Transverse colon (tissue), 4 donors: ENCODE data around the gene CFLAR. TPM values are rescaled to one million over a fixed set of nuclear protein-coding genes. Genes with fewer than 3 reads are reported as not detected.
A peak's percentile ranks its signal among the peaks of the same experiment; 100 is the strongest.

Experiments used
- DNase-seq: peaks from one replicate; pipeline ENCODE4 v3.0.0-alpha.2; 2019
- H3K27ac ChIP-seq, 4 donors: fragments of 200-600 bp; sonication (generic); 2 replicates each; pipeline ENCODE4 v1.5.1; 2016 to 2018; ENCODE audit warnings: inconsistent platforms in 4 of 4
- H3K27me3 ChIP-seq: fragments of 200-600 bp; sonication (generic); 2 replicates; pipeline ENCODE4 v1.5.1; 2017; ENCODE audit warnings: inconsistent platforms
- H3K36me3 ChIP-seq, 4 donors: fragments of 200-600 bp; sonication (generic); 2 replicates each; pipeline ENCODE4 v1.5.1; 2017 to 2019; ENCODE audit warnings: inconsistent platforms in 4 of 4
- H3K4me1 ChIP-seq, 4 donors: fragments of 200-600 bp; sonication (generic); 2 replicates each; pipeline ENCODE4 v1.5.1; 2017 to 2020; ENCODE audit warnings: inconsistent platforms in 4 of 4
- H3K4me3 ChIP-seq, 4 donors: fragments of 200-600 bp; sonication (generic); 1 replicate in 1 of 4; 2 replicates in 3 of 4; pipeline versions ENCODE4 v1.5.1 to v1.6.1; 2017 to 2019; ENCODE audit warnings: inconsistent platforms in 4 of 4
- H3K9me3 ChIP-seq, 2 donors: fragments of 200-600 bp; sonication (generic); 2 replicates each; pipeline ENCODE4 v1.5.1; 2017 to 2019; ENCODE audit warnings: inconsistent platforms in 2 of 2
- EP300 ChIP-seq: sonication (generic); formaldehyde crosslinking; IDR thresholded peaks from one replicate; pipeline ENCODE4 v1.6.1; 2017; ENCODE audit warnings: antibody characterized with exemption, low read depth
- POLR2A ChIP-seq: fragments of 450-650 bp; IDR thresholded peaks from one replicate; pipeline ENCODE4 v1.6.1; 2016; ENCODE audit warnings: antibody characterized with exemption, mild to moderate bottlenecking, moderate library complexity
- POLR2AphosphoS5 ChIP-seq, 3 donors: sonication (generic); formaldehyde crosslinking; IDR thresholded peaks; one replicate each; pipeline ENCODE4 v1.6.1; 2016; ENCODE audit warnings: antibody characterized with exemption in 3 of 3
- WGBS, 2 donors: methylation state at CpG; one replicate each; pipeline ENCODE4 v1.1.5; 2018; ENCODE audit warnings: low coverage in 1 of 2; 5-methylcytosine and 5-hydroxymethylcytosine counted together
- in situ Hi-C, 4 donors: fragments of 200-750 bp; cut with MboI; loops; one replicate each; pipeline versions ENCODE4 v1.15.0 to v1.15.1; 2017; ENCODE audit warnings: low sequenced_read_pairs in 3 of 4, low pct_ligation_motif_present in 1 of 4, low pct_unique_long_range_greater_than_20kb in 1 of 4
- intact Hi-C: fragments of 100-400 bp; cut with DNase I; formaldehyde crosslinking; loops from one replicate; pipeline ENCODE4 v1.15.1; 2023; ENCODE audit warnings: low total_unique reads
- total RNA-seq, 4 donors: library from RNA; depleted of rRNA; stranded (reverse); fragments of >200 nt; gene quantifications; one replicate each; pipeline ENCODE4 v1.1.0, GENCODE V29; 2016
- TF ChIP-seq, protein P1 (sequence below), 5 experiments: fragments of 200-600 bp in 3 of 5; fragments of 450-650 bp in 2 of 5; sonication (generic) in 3 of 5; IDR thresholded peaks; 1 replicate in 2 of 5; 2 replicates in 3 of 5; pipeline ENCODE4 v1.5.1; 2016 to 2017; ENCODE audit warnings: antibody characterized with exemption in 5 of 5, inconsistent platforms in 3 of 5, mild to moderate bottlenecking in 2 of 5, moderate library complexity in 1 of 5

The CFLAR gene
- total RNA-seq, 4 donors from 2014 or later = 148 to 449 (median 323) TPM

DNA sequence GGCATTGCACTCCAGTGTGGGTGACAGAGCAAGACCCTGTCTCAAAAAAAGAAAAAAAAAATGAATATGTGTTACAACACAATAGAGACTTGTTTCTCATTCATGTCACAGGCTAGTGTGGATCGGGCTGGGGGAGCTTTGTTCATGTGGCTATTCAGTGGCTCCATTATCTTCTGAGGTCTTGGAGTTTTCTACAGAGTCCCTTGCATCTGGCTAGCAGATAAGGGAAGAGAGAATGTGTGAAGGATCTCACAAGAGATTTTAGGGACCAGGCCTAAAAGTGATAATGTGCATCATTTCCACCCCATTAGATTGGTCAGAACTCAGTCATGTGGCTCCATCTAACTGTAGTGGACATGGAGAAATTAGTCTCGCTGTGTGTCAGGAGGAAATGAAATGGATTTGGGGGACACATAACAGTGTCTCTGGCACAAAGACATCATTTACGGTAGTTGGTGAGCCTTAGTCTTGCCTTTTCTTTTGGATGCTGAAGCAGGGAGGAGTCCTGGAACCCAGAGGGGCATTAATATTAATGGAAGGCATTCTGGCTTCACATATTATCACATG, 34.6 kb downstream of the CFLAR start:
- Histone ChIP-seq H3K9me3 (no peaks in the 10 kb centered on the region), H3K4me3 (no peak overlapping the region), H3K36me3 (peaks cover 0 to 30% (median 10%) of the 10 kb centered on the region in 4 donors), H3K27me3 (no peaks in the 10 kb centered on the region), H3K4me1 (peaks cover 14 to 62% (median 44%) of the 10 kb centered on the region in 4 donors), H3K27ac (peak overlapping the region; percentile 81 to 91 (median 85))
- DNase-seq = no peak
- no peak for TF ChIP-seq EP300
- TF ChIP-seq POLR2AphosphoS5 (IDR thresholded peaks at IDR 0.05) = no peak
- TF ChIP-seq POLR2A = no peak
- TF ChIP-seq, protein P1, sequence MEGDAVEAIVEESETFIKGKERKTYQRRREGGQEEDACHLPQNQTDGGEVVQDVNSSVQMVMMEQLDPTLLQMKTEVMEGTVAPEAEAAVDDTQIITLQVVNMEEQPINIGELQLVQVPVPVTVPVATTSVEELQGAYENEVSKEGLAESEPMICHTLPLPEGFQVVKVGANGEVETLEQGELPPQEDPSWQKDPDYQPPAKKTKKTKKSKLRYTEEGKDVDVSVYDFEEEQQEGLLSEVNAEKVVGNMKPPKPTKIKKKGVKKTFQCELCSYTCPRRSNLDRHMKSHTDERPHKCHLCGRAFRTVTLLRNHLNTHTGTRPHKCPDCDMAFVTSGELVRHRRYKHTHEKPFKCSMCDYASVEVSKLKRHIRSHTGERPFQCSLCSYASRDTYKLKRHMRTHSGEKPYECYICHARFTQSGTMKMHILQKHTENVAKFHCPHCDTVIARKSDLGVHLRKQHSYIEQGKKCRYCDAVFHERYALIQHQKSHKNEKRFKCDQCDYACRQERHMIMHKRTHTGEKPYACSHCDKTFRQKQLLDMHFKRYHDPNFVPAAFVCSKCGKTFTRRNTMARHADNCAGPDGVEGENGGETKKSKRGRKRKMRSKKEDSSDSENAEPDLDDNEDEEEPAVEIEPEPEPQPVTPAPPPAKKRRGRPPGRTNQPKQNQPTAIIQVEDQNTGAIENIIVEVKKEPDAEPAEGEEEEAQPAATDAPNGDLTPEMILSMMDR (IDR thresholded peaks at IDR 0.05) = no peak
- intact Hi-C loops = no loop called here
- WGBS, 2 donors = 84 to 94% methylated on average over 2 to 3 of the region's 3 CpGs
- in situ Hi-C loops = loop anchor here in 1 of 4 donors (25.0 kb wide), 1 partner anchor 238 kb away; no protein-coding TSS in a partner anchor

DNA sequence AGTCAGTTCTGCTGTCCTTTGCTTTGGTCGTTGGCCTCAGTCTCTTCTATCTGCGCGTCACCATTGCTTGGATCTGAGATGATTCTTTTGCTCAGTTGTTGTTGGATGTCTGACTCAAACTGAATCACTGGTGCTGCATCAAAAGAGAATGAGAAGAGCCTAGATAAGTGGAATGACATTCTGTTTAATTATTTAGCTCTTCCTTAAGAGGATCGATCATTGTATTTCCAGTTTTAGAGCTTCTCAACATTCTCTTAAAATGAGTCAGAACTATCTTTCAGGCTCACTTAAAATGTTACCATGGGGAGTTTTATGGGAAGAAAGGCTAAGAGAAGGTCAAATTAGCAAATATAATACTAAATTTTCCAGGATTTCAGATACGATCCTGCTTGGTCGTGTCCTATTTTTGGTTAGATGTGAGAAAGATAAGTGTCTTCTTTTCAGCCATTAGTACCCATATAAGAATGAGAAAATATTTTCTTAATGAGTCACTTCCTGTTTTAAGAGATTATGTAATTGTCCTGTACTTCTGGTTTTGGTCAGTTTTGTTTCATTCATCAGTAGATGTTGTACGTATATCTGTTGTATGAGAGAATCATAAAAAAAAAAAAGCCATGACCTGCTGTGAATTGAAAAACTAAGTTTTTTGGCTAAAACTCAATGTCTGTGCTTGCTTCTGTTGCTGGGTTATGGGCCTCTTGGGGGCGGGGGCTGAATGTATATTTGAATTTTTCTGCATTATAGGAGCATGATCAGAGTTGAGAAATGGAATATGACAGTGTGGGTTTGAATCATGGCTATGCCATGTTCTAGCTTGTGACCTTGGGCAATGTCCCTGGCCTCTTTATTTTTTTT, 35.4 kb downstream of the CFLAR start:
- H3K27me3 ChIP-seq = no peaks in the 10 kb centered on the region
- DNase-seq = no peak
- no peak for TF ChIP-seq EP300
- peak in 2 of 3 donors; percentile 10 to 47 for TF ChIP-seq POLR2AphosphoS5 (IDR thresholded peaks at IDR 0.05)
- intact Hi-C loops = no loop called here
- H3K27ac ChIP-seq = peak overlapping the region; percentile 81 to 91 (median 85)
- H3K9me3 ChIP-seq = no peaks in the 10 kb centered on the region
- H3K4me1 ChIP-seq = peaks cover 14 to 69% (median 44%) of the 10 kb centered on the region in 4 donors
- H3K36me3 ChIP-seq = peaks cover 0 to 38% (median 13%) of the 10 kb centered on the region in 4 donors
- WGBS, 2 donors = 54 to 59% methylated on average over 8 of the region's 8 CpGs
- no peak overlapping the region for H3K4me3 ChIP-seq
- in situ Hi-C loops = loop anchor here in 1 of 4 donors (25.0 kb wide), 1 partner anchor 239 kb away; no protein-coding TSS in a partner anchor

DNA sequence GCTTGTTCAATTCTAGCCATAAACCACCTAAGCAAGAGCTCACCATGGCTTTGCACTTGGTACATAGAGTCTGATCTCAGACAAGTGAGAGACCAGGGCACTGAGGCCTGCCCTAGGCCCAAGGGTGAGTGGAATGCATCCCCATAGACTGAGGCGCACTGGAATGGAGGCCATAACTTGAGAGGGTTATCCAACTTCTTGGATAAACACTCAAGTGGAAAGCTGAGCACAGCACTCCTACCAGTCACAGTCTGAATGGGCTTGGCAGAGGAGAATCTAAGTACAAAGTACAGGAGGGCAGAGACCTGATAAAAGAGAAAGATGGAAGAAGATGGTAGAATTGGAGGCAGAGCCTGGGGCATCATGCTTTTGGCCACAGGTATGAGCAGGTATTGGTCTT, 36.6 kb downstream of the CFLAR start:
- no peak for DNase-seq
- in situ Hi-C loops = loop anchor here in 1 of 4 donors (25.0 kb wide), 1 partner anchor 240 kb away; no protein-coding TSS in a partner anchor
- peaks cover 0 to 38% (median 19%) of the 10 kb centered on the region in 4 donors for H3K36me3 ChIP-seq

DNA sequence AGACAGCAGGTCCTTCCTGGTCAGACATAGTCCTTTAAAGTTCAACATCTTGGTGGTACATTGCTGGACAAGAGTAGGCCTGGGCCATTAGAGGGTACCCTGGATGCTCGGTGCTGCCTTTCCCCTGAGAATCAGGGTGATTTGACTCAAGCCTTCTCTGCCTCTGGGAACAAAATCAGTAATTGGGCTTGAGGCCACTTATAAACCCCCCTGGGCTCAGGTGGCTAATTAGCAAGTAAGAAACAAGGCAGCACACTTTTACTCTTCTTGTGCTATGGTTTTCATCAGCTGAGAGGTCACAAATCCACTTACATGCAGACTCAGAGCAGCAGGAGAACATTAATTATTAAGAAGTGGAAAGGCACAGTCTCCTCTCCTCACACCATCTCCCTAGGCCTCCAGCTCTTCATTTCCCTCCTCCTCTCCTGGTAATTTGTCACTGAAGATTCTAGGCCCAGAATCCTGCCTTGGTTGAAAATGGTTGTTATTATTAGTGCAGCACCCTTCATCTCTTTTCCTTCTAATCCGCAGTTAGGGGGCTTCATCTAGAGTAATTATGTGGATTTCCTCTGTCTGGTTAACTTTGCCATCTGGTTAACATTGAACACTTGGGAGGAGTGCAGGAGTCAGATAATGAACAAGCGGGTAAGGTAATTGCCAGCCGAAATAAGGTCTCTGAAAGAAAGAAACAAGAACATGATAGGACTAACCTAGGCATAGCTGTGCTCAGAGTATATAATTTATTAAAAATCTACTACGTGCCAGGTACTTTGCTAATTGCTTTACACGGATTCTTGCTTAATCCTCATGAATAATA, 37.2 kb downstream of the CFLAR start:
- Histone ChIP-seq H3K27me3 (no peaks in the 10 kb centered on the region), H3K4me3 (no peak overlapping the region), H3K36me3 (peaks cover 0 to 38% (median 19%) of the 10 kb centered on the region in 4 donors), H3K9me3 (no peaks in the 10 kb centered on the region), H3K4me1 (peaks cover 18 to 78% (median 54%) of the 10 kb centered on the region in 4 donors), H3K27ac (peak overlapping the region; percentile 81 to 91 (median 85))
- intact Hi-C loops (no loop called here), in situ Hi-C loops (loop anchor here in 1 of 4 donors (25.0 kb wide), 1 partner anchor 241 kb away; no protein-coding TSS in a partner anchor)
- DNase-seq = no peak
- WGBS, 2 donors = 84 to 95% methylated on average over 5 to 6 of the region's 6 CpGs
- TF ChIP-seq POLR2AphosphoS5 (IDR thresholded peaks at IDR 0.05) (no peak), EP300 (no peak), POLR2A (no peak)
- TF ChIP-seq, protein P1 (IDR thresholded peaks at IDR 0.05) = no peak

More for the DNA sequence above, 36.6 kb downstream of the CFLAR start:
- H3K4me1 ChIP-seq = peaks cover 14 to 78% (median 50%) of the 10 kb centered on the region in 4 donors
- H3K4me3 ChIP-seq = no peak overlapping the region
- no peaks in the 10 kb centered on the region for H3K9me3 ChIP-seq
- intact Hi-C loops = no loop called here
- H3K27ac ChIP-seq = peak overlapping the region; percentile 81 to 91 (median 85)
- H3K27me3 ChIP-seq = no peaks in the 10 kb centered on the region
- WGBS, 2 donors = 100% methylated on average over 1 of the region's 1 CpG; no CpG with 5 or more reads in 1 of the 2 donors
- TF ChIP-seq POLR2A (no peak), POLR2AphosphoS5 (IDR thresholded peaks at IDR 0.05) (no peak), EP300 (no peak)
- TF ChIP-seq, protein P1 (IDR thresholded peaks at IDR 0.05) = no peak
